ENCODE measurements around the gene SLC48A1. TPM values are rescaled to one million over a fixed set of nuclear protein-coding genes. Genes with fewer than 3 reads are reported as not detected.

The SLC48A1 gene
- total RNA-seq, 3 donors from 2014 or later (not counting 1 experiment from before 2014, with no cell fraction given) = 2.0 to 4.4 (median 3.4) TPM

DNA sequence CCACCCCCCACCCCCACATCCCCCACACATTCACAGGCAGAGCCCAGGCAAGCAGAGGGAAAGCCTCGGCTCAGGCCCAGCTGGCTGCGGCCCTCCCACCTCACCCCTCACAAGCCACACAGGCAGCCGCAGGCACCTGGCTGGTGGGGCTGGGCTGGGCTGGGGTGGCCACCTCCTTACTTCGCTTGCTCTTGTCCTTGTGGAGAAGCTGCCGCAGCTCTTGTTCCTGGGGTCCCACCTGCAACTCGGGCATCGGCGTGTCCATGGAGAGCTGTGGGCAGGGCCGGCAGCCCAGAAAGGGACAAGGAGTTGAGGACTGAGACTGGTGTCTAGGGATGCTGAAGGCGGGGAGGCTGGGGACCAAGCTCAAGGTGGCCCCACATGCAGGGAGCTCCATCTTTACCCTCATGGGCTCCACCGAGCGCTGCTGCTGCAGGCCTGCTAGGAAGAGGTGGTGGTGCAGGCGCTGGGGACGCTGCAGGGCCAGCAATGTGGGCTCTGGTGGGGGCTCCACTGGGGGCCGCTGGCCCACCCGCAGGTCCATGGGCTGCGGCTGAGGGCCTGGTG is 25.4 kb downstream of the SLC48A1 start:
- no peaks in the 10 kb centered on the region for H3K27me3 Mint-ChIP-seq (ENCODE audit: low read depth in 2 of 2)
- no peak overlapping the region for H3K27ac ChIP-seq (ENCODE audit: low read length)
- no peaks in the 10 kb centered on the region for H3K27me3 ChIP-seq (ENCODE audit: control insufficient read depth, insufficient read depth, low read length)
- H3K9me3 Mint-ChIP-seq = no peaks in the 10 kb centered on the region
- ATAC-seq (no peak), DNase-seq (no peak)
- peak overlapping the region in 1 of 2 donors; percentile 72 for H3K27ac Mint-ChIP-seq
- no peak overlapping the region for H3K4me3 ChIP-seq (ENCODE audit: low read length)
- TF ChIP-seq, protein P1, sequence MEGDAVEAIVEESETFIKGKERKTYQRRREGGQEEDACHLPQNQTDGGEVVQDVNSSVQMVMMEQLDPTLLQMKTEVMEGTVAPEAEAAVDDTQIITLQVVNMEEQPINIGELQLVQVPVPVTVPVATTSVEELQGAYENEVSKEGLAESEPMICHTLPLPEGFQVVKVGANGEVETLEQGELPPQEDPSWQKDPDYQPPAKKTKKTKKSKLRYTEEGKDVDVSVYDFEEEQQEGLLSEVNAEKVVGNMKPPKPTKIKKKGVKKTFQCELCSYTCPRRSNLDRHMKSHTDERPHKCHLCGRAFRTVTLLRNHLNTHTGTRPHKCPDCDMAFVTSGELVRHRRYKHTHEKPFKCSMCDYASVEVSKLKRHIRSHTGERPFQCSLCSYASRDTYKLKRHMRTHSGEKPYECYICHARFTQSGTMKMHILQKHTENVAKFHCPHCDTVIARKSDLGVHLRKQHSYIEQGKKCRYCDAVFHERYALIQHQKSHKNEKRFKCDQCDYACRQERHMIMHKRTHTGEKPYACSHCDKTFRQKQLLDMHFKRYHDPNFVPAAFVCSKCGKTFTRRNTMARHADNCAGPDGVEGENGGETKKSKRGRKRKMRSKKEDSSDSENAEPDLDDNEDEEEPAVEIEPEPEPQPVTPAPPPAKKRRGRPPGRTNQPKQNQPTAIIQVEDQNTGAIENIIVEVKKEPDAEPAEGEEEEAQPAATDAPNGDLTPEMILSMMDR (IDR thresholded peaks at IDR 0.05) = no peak
- peaks cover 54% of the 10 kb centered on the region for H3K4me1 ChIP-seq (ENCODE audit: control insufficient read depth, insufficient read depth, low read length)
- intact Hi-C loops (cut with micrococcal nuclease) = no loop called here
- no peak overlapping the region for H3K4me3 Mint-ChIP-seq
- H3K36me3 ChIP-seq (ENCODE audit: control insufficient read depth, insufficient read depth, low read length) = peaks cover 55% of the 10 kb centered on the region
- WGBS (ENCODE audit: insufficient coverage) = 80% methylated on average over 17 of the region's 17 CpGs
- no peaks in the 10 kb centered on the region for H3K36me3 Mint-ChIP-seq
- no peaks in the 10 kb centered on the region for H3K9me3 ChIP-seq (ENCODE audit: control insufficient read depth, insufficient read depth, low read length)
- H3K4me1 Mint-ChIP-seq = peaks cover 38 to 50% of the 10 kb centered on the region in 2 donors

DNA sequence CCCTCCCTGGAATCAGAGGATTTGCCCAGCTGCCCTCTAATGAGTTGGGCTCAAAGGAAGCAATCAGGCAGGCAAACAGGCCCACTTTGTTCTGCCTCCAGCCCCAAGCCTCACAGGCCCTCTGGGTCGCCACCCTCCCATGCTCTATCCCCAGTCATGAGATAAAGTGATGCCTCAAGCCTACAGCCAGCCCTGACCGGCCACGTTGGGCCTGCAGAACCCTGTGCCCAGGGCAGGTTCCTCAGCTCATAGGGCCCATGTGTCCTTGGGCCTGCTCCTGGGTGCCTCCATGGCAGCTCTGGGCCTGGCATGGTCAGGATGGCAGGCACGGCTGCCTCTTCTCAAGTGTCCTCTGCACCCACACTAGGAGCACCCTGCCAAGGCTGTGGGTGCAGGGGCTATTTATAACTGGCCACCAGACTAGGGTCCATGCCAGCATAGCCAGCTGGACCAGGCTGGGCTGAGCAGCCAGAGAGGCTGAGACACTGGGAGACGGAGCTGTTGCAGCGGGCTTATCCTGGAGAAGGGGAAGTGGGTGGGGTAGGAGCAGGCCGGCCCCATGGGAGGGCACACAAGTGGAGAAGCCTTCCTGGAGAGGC is 26.4 kb downstream of the SLC48A1 start:
- peaks cover 48 to 60% of the 10 kb centered on the region in 2 donors for H3K4me1 Mint-ChIP-seq
- Histone ChIP-seq H3K9me3 (ENCODE audit: control insufficient read depth, insufficient read depth, low read length) (no peaks in the 10 kb centered on the region), H3K27ac (ENCODE audit: low read length) (no peak overlapping the region), H3K27me3 (ENCODE audit: control insufficient read depth, insufficient read depth, low read length) (no peaks in the 10 kb centered on the region), H3K36me3 (ENCODE audit: control insufficient read depth, insufficient read depth, low read length) (peaks cover 48% of the 10 kb centered on the region), H3K4me3 (ENCODE audit: low read length) (no peak overlapping the region), H3K4me1 (ENCODE audit: control insufficient read depth, insufficient read depth, low read length) (peaks cover 63% of the 10 kb centered on the region)
- ATAC-seq (no peak), DNase-seq (no peak)
- no peaks in the 10 kb centered on the region for H3K27me3 Mint-ChIP-seq (ENCODE audit: low read depth in 2 of 2)
- no peaks in the 10 kb centered on the region for H3K9me3 Mint-ChIP-seq
- no peaks in the 10 kb centered on the region for H3K36me3 Mint-ChIP-seq
- H3K4me3 Mint-ChIP-seq = no peak overlapping the region
- H3K27ac Mint-ChIP-seq = peak overlapping the region in 1 of 2 donors; percentile 13
- WGBS (ENCODE audit: insufficient coverage) = 93% methylated on average over 7 of the region's 7 CpGs
- intact Hi-C loops (cut with micrococcal nuclease) = no loop called here
- TF ChIP-seq, protein P1 (IDR thresholded peaks at IDR 0.05) = no peak

DNA sequence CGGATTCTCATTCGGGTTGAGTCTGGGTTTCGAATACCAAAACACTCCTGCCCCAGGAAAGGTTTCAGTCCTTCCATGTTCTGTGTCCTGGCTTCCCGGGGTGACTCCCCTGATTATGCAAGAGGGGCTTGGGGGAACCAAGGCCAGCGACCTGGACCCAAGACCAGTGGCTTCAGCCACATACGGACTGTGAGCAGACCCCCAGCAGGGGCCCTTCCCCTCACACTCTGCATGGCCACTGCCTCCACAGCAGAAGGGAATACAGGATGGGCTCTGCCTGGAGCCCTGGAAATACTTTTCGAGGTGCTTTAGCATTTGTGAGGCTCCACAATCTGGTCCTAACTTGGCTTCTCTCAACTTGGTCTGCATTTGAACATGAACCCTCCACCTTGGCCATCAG is 27.5 kb downstream of the SLC48A1 start:
- ATAC-seq = no peak
- H3K36me3 ChIP-seq (ENCODE audit: control insufficient read depth, insufficient read depth, low read length) = peaks cover 40% of the 10 kb centered on the region
- peaks cover 74% of the 10 kb centered on the region for H3K4me1 ChIP-seq (ENCODE audit: control insufficient read depth, insufficient read depth, low read length)
- DNase-seq = no peak
- TF ChIP-seq, protein P1 (IDR thresholded peaks at IDR 0.05) = no peak
- H3K27me3 ChIP-seq (ENCODE audit: control insufficient read depth, insufficient read depth, low read length) = no peaks in the 10 kb centered on the region
- no peak overlapping the region for H3K27ac ChIP-seq (ENCODE audit: low read length)
- Mint-ChIP-seq H3K4me3 (no peak overlapping the region), H3K4me1 (peaks cover 59 to 71% of the 10 kb centered on the region in 2 donors), H3K27me3 (ENCODE audit: low read depth in 2 of 2) (no peaks in the 10 kb centered on the region), H3K36me3 (no peaks in the 10 kb centered on the region), H3K9me3 (no peaks in the 10 kb centered on the region), H3K27ac (peak overlapping the region; percentile 91 to 92)
- 97% methylated on average over 7 of the region's 7 CpGs for WGBS (ENCODE audit: insufficient coverage)
- no peak overlapping the region for H3K4me3 ChIP-seq (ENCODE audit: low read length)
- H3K9me3 ChIP-seq (ENCODE audit: control insufficient read depth, insufficient read depth, low read length) = no peaks in the 10 kb centered on the region
- intact Hi-C loops (cut with micrococcal nuclease) = no loop called here
